ENCODE results near the gene TSSC4.

Gene TSSC4

GRCh38 chr11:2437516-2437915 lies 37.0 kb downstream of the TSSC4 start:
- H4K20me1 ChIP-seq (ENCODE audit: insufficient read depth, low read length): no peaks in the 10 kb centered on the region
- no peak overlapping the region for H3K4me3 ChIP-seq (ENCODE audit: low read length)
- H3K4me2 ChIP-seq (ENCODE audit: low read length): no peak overlapping the region
- 0 out of 2 replicates have a peak, but pooled peaks cover 6% of the 10 kb centered on the region for H3K27me3 ChIP-seq (ENCODE audit: low read depth, low read length)
- H2AFZ ChIP-seq (ENCODE audit: low read depth, low read length): no peak overlapping the region
- H3K4me1 ChIP-seq (ENCODE audit: low read length): no peaks in the 10 kb centered on the region
- no peak overlapping the region for H3K9ac ChIP-seq (ENCODE audit: low read length)
- no peaks in the 10 kb centered on the region for H3K9me3 ChIP-seq (ENCODE audit: insufficient read depth, low read length)
- TF ChIP-seq EZH2phosphoT487 (IDR thresholded peaks at IDR 0.05; ENCODE audit: low read depth): no peak
- no peak for TF ChIP-seq CTCF (IDR thresholded peaks at IDR 0.05; ENCODE audit: low read depth, low read length)
- H3K79me2 ChIP-seq (ENCODE audit: low read length): no peaks in the 10 kb centered on the region
- no peak overlapping the region for H3K27ac ChIP-seq (ENCODE audit: low read length)
- no peaks in the 10 kb centered on the region for H3K36me3 ChIP-seq (replicated peaks; ENCODE audit: low read depth, low read length)

GRCh38 chr11:2439820-2440219 lies 39.3 kb downstream of the TSSC4 start:
- Histone ChIP-seq H3K36me3 (replicated peaks; ENCODE audit: low read depth, low read length) (no peaks in the 10 kb centered on the region), H3K4me2 (ENCODE audit: low read length) (no peak overlapping the region), H3K9ac (ENCODE audit: low read length) (no peak overlapping the region), H3K27ac (ENCODE audit: low read length) (no peak overlapping the region), H2AFZ (ENCODE audit: low read depth, low read length) (no peak overlapping the region), H4K20me1 (ENCODE audit: insufficient read depth, low read length) (no peaks in the 10 kb centered on the region), H3K79me2 (ENCODE audit: low read length) (no peaks in the 10 kb centered on the region), H3K9me3 (ENCODE audit: insufficient read depth, low read length) (no peaks in the 10 kb centered on the region), H3K4me1 (ENCODE audit: low read length) (no peaks in the 10 kb centered on the region), H3K4me3 (ENCODE audit: low read length) (no peak overlapping the region), H3K27me3 (ENCODE audit: low read depth, low read length) (0 out of 2 replicates have a peak, but pooled peaks cover 8% of the 10 kb centered on the region)
- TF ChIP-seq EZH2phosphoT487 (IDR thresholded peaks at IDR 0.05; ENCODE audit: low read depth): no peak
- no peak for TF ChIP-seq CTCF (IDR thresholded peaks at IDR 0.05; ENCODE audit: low read depth, low read length)

- H2AFZ ChIP-seq (ENCODE audit: low read depth, low read length): no peak overlapping the region
- 0 out of 2 replicates have a peak, but pooled peaks cover 8% of the 10 kb centered on the region for H3K27me3 ChIP-seq (ENCODE audit: low read depth, low read length)
- H3K79me2 ChIP-seq (ENCODE audit: low read length): no peaks in the 10 kb centered on the region
- H3K4me1 ChIP-seq (ENCODE audit: low read length): no peaks in the 10 kb centered on the region
- no peaks in the 10 kb centered on the region for H3K36me3 ChIP-seq (replicated peaks; ENCODE audit: low read depth, low read length)
- no peak overlapping the region for H3K4me3 ChIP-seq (ENCODE audit: low read length)
- no peaks in the 10 kb centered on the region for H3K9me3 ChIP-seq (ENCODE audit: insufficient read depth, low read length)
- no peak overlapping the region for H3K9ac ChIP-seq (ENCODE audit: low read length)
- H3K27ac ChIP-seq (ENCODE audit: low read length): no peak overlapping the region
- no peaks in the 10 kb centered on the region for H4K20me1 ChIP-seq (ENCODE audit: insufficient read depth, low read length)
- TF ChIP-seq EZH2phosphoT487 (IDR thresholded peaks at IDR 0.05; ENCODE audit: low read depth): no peak
- TF ChIP-seq CTCF (IDR thresholded peaks at IDR 0.05; ENCODE audit: low read depth, low read length): no peak
- H3K4me2 ChIP-seq (ENCODE audit: low read length): no peak overlapping the region
These were observed 40.1 kb downstream of the TSSC4 start for GRCh38 chr11:2440646-2441045.

- Histone ChIP-seq H3K4me1 (ENCODE audit: low read length) (no peaks in the 10 kb centered on the region), H3K9me3 (ENCODE audit: insufficient read depth, low read length) (no peaks in the 10 kb centered on the region), H3K79me2 (ENCODE audit: low read length) (no peaks in the 10 kb centered on the region), H3K4me3 (ENCODE audit: low read length) (no peak overlapping the region), H3K36me3 (replicated peaks; ENCODE audit: low read depth, low read length) (no peaks in the 10 kb centered on the region), H4K20me1 (ENCODE audit: insufficient read depth, low read length) (no peaks in the 10 kb centered on the region), H3K27me3 (ENCODE audit: low read depth, low read length) (0 out of 2 replicates have a peak, but pooled peaks cover 8% of the 10 kb centered on the region), H3K9ac (ENCODE audit: low read length) (no peak overlapping the region), H3K27ac (ENCODE audit: low read length) (no peak overlapping the region), H2AFZ (ENCODE audit: low read depth, low read length) (no peak overlapping the region), H3K4me2 (ENCODE audit: low read length) (no peak overlapping the region)
- no peak for TF ChIP-seq CTCF (IDR thresholded peaks at IDR 0.05; ENCODE audit: low read depth, low read length)
These were observed 40.6 kb downstream of the TSSC4 start for GRCh38 chr11:2441171-2441570.
